ENCODE measurements around the gene ZNF22. TPM values are rescaled to one million over a fixed set of nuclear protein-coding genes. Genes with fewer than 3 reads are reported as not detected.

ZNF22 gene
- total RNA-seq, 1 experiment from 2014 or later: 13.5 TPM

DNA sequence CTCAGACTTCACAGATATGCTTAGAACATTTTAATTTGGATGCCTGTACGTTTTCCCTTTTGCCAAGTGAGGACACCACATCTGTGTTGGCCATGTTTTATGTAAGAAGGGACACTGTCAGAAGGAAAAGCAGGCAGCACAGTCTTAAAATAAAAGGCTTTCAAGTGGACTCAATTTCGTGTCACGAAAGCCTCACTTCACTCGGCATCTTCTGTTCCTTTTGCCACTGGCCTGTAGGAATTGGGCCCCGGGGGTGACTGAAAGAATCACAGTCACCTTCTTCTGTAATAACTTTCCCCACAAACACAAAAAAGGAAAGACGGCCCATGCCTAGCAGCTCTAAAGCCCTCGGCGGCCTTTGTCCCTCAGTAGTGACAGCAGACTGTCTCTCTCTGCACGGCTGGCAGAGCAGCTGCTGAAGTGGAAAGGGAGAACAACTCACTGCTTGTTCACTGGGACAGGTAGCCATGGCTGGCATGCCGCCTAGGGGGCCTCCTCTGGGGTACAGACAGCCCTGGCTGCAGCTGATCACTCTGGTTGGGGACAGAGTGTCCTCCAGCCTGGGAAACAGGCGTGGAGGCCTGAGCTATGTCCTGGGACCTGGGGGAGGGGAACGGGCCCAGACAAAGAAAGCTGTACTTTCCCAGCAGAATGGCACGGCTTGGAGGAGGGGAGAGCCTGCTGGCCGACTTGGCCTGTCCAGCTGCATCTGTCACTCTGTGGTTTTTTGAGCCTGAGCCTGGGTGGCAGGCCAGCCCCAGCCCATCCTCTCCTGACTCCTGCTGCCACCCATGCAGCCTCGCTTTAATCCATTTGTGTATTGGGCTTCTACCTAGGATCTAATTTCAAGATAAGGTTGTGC, 36.7 kb upstream of the ZNF22 start:
- TF ChIP-seq EGR1 (IDR thresholded peaks at IDR 0.05; ENCODE audit: low read depth) (no peak), SP1 (IDR thresholded peaks at IDR 0.05; ENCODE audit: low read depth) (no peak), RAD21 (IDR thresholded peaks at IDR 0.05; ENCODE audit: low read depth) (no peak), SRF (IDR thresholded peaks at IDR 0.05; ENCODE audit: low read depth) (no peak), ELF1 (IDR thresholded peaks at IDR 0.05; ENCODE audit: borderline replicate concordance, low read depth) (no peak), TCF7L2 (IDR thresholded peaks at IDR 0.05; ENCODE audit: borderline replicate concordance, extremely low read depth, insufficient read depth, insufficient read length) (no peak), JUND (IDR thresholded peaks at IDR 0.05) (no peak), ZFX (IDR thresholded peaks at IDR 0.05) (no peak), POLR2A (IDR thresholded peaks at IDR 0.05; ENCODE audit: borderline replicate concordance, extremely low read depth, insufficient read depth, insufficient read length) (no peak)
- RAD21 ChIA-PET (ENCODE audit: low non-redundant PET in 1 of 2, low total read pairs in 2 of 2, uncharacterized antibody in 2 of 2, unreplicated experiment in 2 of 2): no interaction called here
- Histone ChIP-seq H3K4me1 (ENCODE audit: control insufficient read depth in 1 of 2, insufficient read depth in 2 of 2, low read length in 2 of 2) (peaks cover 3 to 16% of the 10 kb centered on the region in 2 experiments; a peak in 3 of 4 replicates), H4K20me1 (ENCODE audit: insufficient read depth) (no peaks in the 10 kb centered on the region), H3K27ac (ENCODE audit: low read depth, low read length) (no peak overlapping the region), H3K79me2 (ENCODE audit: insufficient read depth, low read length) (no peaks in the 10 kb centered on the region), H3K9me2 (ENCODE audit: insufficient read depth) (no peaks in the 10 kb centered on the region), H3K9ac (ENCODE audit: low read length) (no peak overlapping the region), H3K4me2 (ENCODE audit: low read length) (no peak overlapping the region), H3K4me3 (replicated peaks in 1 of 2; ENCODE audit: low read depth in 1 of 2, low read length in 2 of 2) (no peak overlapping the region), H2AFZ (ENCODE audit: low read depth, low read length, poor library complexity, severe bottlenecking) (no peak overlapping the region), H3K36me3 (ENCODE audit: control insufficient read depth in 1 of 2, insufficient read depth in 2 of 2, low read length in 2 of 2) (no peaks in the 10 kb centered on the region), H3K27me3 (ENCODE audit: insufficient read depth, low read length) (no peaks in the 10 kb centered on the region), H3K9me3 (ENCODE audit: control insufficient read depth in 1 of 2, insufficient read depth in 1 of 2, low read depth in 1 of 2, low read length in 2 of 2) (no peaks in the 10 kb centered on the region)
- ATAC-seq (no peak), DNase-seq (ENCODE audit: low read depth, low spot score) (no peak)
- CTCF ChIA-PET: interaction anchor here (1.0 kb wide), 1 partner anchor 12 kb away, joined by 3 read pairs; no protein-coding TSS in a partner anchor
- no TSS peak for BruUV-seq (replicated peaks)
- POLR2A ChIA-PET: interaction anchor here (3.2 kb wide), 1 partner anchor 14 kb away, joined by 11 read pairs; the partner anchor contains the start of gene DEPP1
- intact Hi-C loops (cut with micrococcal nuclease): no loop called here

GRCh38 chr10:44965104-44965503, 35.6 kb upstream of the ZNF22 start:
- CTCF ChIA-PET: interaction anchor here (1.5 kb wide), 1 partner anchor 32 kb away, joined by 4 read pairs; no protein-coding TSS in a partner anchor
- POLR2A ChIA-PET: interaction anchor here (3.2 kb wide), 1 partner anchor 13 kb away, joined by 11 read pairs; the partner anchor contains the start of gene DEPP1

More at GRCh38 chr10:44965104-44965503, 35.6 kb upstream of the ZNF22 start:
- Histone ChIP-seq H2AFZ (ENCODE audit: low read depth, low read length, poor library complexity, severe bottlenecking) (no peak overlapping the region), H3K79me2 (ENCODE audit: insufficient read depth, low read length) (no peaks in the 10 kb centered on the region), H4K20me1 (ENCODE audit: insufficient read depth) (no peaks in the 10 kb centered on the region), H3K36me3 (ENCODE audit: control insufficient read depth in 1 of 2, insufficient read depth in 2 of 2, low read length in 2 of 2) (no peaks in the 10 kb centered on the region), H3K4me2 (ENCODE audit: low read length) (no peak overlapping the region), H3K27me3 (ENCODE audit: insufficient read depth, low read length) (no peaks in the 10 kb centered on the region), H3K9me2 (ENCODE audit: insufficient read depth) (no peaks in the 10 kb centered on the region), H3K9me3 (ENCODE audit: control insufficient read depth in 1 of 2, insufficient read depth in 1 of 2, low read depth in 1 of 2, low read length in 2 of 2) (no peaks in the 10 kb centered on the region), H3K9ac (ENCODE audit: low read length) (no peak overlapping the region), H3K4me3 (replicated peaks in 1 of 2; ENCODE audit: low read depth in 1 of 2, low read length in 2 of 2) (no peak overlapping the region), H3K27ac (ENCODE audit: low read depth, low read length) (no peak overlapping the region), H3K4me1 (ENCODE audit: control insufficient read depth in 1 of 2, insufficient read depth in 2 of 2, low read length in 2 of 2) (peaks cover 0 to 10% of the 10 kb centered on the region in 2 experiments; a peak in 2 of 4 replicates)
- DNase-seq (ENCODE audit: low read depth, low spot score): no peak
- TF ChIP-seq ZBTB33 (IDR thresholded peaks at IDR 0.05; ENCODE audit: extremely low read depth, insufficient replicate concordance, low read length) (no peak), ZNF274 (IDR thresholded peaks at IDR 0.05; ENCODE audit: low read depth, low read length) (no peak), FOSL1 (IDR thresholded peaks at IDR 0.05; ENCODE audit: low read depth) (no peak), SIN3A (IDR thresholded peaks at IDR 0.05; ENCODE audit: low read depth) (no peak), CEBPB (IDR thresholded peaks at IDR 0.05; ENCODE audit: low read depth) (no peak), RAD21 (IDR thresholded peaks at IDR 0.05; ENCODE audit: low read depth) (no peak), EZH2phosphoT487 (IDR thresholded peaks at IDR 0.05; ENCODE audit: borderline replicate concordance) (no peak), CBX3 (IDR thresholded peaks at IDR 0.05; ENCODE audit: low read depth) (no peak), EGR1 (IDR thresholded peaks at IDR 0.05; ENCODE audit: low read depth) (no peak), ZFX (IDR thresholded peaks at IDR 0.05) (no peak)
- TF ChIP-seq, protein P1, sequence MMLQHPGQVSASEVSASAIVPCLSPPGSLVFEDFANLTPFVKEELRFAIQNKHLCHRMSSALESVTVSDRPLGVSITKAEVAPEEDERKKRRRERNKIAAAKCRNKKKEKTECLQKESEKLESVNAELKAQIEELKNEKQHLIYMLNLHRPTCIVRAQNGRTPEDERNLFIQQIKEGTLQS (IDR thresholded peaks at IDR 0.05): no peak
- intact Hi-C loops (cut with micrococcal nuclease): no loop called here
- RAD21 ChIA-PET (ENCODE audit: low non-redundant PET in 1 of 2, low total read pairs in 2 of 2, uncharacterized antibody in 2 of 2, unreplicated experiment in 2 of 2): no interaction called here
- no peak for ATAC-seq
- BruUV-seq (replicated peaks): no TSS peak
